Activated T-cell treated with anti-CD3 and anti-CD28 coated beads for 48 hours (primary cell): ENCODE results near the gene PUS1.

ENCODE experiments used
- DNase-seq: peaks from one replicate; pipeline ENCODE4 v3.0.0-alpha.2; 2020; ENCODE audit warnings: low read depth

The PUS1 gene

DNA sequence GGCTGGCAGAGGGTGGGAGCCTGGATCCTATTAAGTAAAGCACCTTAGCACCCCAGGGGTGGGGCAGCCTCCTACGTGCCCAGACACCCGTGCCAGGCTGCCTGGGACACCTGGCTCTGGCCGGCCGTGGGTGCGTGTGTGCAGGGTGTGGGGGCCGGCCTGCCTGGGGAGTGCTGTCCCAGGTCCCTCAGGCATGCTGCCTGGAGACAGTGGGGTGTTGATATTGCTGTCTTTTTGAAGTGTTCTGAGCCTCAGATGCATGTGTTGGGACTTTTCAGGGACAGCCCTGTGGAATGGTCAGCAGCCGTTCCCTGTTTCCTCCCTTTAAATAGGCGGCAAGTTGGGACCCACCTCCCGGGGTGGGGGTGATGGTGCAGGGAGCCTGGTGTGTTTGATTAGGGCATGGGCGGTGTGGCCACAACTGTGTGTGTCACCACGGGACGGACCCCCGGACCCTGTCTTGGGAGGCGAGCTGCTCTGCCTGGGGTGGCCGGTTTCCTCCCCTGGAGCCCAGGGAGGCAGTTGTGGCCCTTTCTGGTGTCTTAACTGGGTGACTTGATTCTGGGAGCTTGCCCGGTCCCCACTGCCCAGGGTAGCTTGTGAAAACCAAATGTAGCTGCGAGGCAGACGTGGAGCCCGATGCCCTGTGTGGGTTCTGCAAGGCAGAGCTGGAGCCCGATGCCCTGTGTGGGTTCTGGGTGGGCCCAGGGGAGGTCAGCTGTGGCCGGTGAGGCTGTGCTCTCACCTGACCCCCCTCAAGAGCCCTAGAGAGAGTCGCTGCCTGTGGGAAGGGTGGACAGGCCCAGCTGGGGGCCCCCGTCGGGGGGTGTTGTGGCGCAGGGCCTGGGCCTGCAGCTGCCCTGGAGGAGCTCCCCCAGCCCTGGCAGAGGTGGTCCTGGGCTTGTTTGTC is 26.5 kb upstream of the PUS1 start:
- no peak for DNase-seq

DNA sequence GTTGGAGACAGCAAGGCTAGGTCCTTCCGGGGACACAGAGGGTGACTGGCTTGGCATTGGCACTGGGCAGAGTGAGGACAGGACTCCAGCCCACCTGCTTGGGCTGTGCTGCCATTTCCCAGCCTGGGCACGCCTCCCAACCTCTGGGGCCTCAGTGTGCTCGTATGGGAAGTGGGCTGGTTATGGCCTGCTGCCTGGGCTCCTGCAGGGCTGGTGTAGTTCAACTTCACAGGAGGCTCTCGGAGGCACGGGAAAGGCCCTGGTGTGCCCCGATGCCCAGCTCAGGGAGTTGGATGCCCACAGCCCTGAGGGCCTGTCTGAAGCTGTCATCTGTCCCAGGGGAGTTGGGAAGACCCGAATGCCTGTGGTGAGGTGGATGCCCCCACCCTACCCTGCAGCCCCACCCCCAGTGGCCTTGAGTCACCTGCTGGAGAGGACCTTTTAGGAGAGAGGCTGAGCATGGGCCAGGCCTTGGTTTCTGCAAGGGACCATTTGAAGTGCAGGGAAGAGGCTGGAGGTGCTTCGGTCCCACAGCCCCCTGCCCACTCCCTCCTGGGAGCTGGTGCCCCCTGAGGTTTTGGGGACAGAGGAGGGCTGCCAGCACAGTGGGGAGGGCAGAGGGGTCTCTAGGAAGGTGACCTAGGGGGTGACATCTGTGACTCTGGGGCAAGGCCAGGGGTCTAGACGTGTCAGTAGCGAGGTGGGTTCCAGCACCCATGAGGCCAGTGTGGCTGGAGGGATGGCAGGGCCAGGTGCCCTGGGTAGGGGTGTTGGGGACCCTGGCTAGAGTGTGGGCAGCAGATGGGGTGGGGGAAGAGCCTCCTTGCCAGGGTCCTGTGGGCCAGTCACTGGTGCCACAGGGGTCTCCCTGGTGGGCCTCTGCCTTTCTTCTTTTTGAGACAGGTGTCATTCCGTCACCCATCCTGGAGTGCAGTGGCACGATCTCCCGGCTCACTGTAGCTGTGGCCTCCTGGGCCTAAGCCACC is 25.5 kb upstream of the PUS1 start:
- no peak for DNase-seq

GRCh38 chr12:131904346-131904745 is 24.7 kb upstream of the PUS1 start:
- no peak for DNase-seq

- DNase-seq, result no peak
Observed at GRCh38 chr12:131905081-131905629, 23.9 kb upstream of the PUS1 start.

DNA sequence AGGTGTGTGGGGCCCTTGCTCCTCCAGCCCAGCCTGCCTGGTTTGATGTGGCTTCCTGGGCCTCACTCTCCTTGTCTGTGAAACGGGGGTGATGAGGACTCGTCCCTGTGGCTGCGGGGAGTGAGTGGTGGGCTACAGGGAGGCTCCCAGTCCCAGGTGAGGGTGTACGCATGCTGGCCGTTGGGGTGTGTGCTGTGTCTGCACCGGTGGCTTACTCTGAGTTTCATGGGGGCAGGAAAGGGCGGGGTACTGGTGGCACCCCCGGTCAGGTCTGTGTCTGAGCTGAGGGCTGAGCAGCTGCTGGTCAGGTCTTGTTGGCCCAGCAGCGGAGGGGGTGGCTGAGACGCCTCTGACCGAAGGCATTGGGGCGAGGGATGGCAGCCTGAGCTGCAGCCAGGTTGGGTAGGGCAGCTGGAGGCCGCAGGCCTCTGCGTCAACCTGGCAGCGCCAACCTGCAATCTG is 23.4 kb upstream of the PUS1 start:
- DNase-seq, result no peak

DNA sequence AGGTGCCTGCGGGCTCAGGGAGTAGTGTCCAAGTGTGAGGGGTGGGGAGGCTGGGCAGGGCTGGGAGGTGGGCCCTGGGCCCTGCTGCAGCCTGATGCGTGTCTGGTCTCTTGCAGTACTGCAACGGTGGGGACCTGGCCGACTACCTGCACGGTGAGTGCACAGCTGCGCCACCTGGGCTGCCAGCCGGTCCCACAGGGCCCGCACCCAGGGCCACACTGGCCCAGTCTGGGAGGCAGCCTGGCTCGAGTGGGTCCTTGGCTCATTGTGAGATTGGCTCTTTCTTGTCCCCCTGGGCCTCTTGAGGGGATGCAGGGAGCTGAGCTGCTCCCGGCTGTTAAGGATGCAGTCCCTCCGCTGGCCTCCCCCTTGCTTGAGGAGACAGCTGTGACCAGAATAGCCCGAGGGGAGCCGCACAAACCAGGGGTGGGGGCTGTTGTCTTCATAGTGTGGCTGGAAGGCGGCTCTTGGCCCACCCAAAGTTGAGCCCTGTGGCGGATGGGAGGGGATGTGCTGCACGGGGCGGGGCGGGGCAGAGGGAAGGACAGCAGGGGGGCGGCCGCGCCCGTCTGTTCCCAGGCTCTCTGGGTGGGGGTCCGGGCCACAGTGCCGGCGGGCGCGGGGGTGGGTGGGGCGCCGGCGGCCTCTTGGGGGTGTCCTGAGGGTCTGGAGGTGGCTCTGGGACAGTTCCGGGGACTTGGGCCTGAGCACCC is 21.5 kb upstream of the PUS1 start:
- no peak for DNase-seq

- no peak for DNase-seq
Observed at GRCh38 chr12:131908092-131909080, 20.7 kb upstream of the PUS1 start.

GRCh38 chr12:131909081-131909751 is 19.9 kb upstream of the PUS1 start:
- no peak for DNase-seq

DNA sequence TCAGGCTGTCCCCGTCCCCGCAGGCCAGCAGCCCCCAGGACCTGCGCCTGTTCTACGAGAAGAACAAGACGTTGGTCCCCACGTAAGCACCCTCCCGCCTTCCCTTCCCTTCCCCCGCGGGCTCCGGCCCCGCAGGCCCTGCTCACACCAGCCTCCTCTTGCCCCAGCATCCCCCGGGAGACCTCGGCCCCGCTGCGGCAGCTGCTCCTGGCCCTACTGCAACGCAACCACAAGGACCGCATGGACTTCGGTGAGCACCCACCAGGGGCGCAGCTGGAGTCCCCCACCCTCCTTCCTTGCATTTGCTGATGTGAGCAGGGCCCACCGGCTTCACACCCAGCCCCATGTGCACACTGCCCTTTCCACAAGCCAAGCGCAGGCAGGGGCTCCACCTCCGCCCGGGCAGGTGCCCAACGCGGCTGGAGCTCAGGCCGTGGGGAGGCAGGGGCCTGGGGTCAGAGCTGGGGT is 19.3 kb upstream of the PUS1 start:
- no peak for DNase-seq

- no peak for DNase-seq
Observed at GRCh38 chr12:131910302-131911027, 18.6 kb upstream of the PUS1 start.

DNA sequence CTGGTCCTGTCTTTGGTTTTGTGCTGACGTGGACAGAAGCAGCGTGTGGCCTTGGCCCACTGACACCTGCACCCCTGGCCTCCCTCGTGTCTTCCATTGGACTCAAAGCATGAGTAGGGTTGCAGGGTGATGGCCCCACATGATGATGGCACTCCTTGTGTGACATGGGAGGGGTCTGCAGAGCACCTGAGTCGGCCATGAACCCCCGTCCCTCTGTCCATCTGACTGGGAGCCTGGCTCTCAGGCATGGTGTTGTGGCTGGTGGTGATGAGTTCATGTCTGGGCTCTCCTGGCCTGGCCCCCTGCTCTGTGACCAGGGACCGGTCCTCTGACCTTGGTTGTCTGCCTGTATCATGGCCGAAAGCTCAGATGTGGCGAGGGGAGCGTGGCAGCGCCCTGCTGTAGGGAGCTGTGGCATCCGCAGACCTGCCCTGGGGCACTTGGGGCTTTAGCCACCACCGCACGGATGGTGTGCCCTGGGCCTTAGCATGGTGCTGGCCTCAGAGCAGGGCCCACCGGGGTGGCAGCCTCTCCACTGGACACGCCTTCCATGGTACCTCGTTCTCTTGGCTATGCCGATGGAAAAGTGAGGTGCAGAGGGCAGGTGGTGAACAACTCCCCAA is 17.9 kb upstream of the PUS1 start:
- DNase-seq, result no peak

DNA sequence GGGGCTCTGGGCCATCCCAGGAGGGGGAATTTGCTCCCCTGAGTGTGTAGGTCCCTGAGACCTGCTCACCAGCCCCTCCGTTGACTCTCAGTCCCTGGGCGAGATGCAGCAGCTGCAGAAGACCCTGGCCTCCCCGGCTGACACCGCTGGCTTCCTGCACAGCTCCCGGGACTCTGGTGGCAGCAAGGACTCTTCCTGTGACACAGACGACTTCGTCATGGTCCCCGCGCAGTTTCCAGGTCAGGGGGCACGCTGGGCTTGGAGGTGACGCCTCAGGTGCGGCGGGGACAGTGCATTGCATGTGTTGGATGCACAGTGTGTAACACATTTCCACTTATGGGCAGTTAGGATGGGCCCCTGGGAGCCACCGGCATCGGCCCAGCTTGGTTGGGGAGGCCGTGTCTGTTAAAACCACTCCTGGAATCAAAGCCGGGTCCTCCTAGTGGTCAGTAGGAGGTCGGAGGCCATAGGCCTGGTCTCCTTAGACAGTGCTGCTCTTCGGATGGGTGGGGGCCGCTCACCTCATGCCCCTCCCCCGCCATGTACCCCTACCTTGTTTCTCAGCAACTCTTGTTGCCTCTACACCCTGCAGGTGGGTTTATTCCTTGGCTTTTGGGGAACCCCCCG is 17.1 kb upstream of the PUS1 start:
- no peak for DNase-seq

- no peak for DNase-seq
Observed at GRCh38 chr12:131912518-131913274, 16.4 kb upstream of the PUS1 start.

DNA sequence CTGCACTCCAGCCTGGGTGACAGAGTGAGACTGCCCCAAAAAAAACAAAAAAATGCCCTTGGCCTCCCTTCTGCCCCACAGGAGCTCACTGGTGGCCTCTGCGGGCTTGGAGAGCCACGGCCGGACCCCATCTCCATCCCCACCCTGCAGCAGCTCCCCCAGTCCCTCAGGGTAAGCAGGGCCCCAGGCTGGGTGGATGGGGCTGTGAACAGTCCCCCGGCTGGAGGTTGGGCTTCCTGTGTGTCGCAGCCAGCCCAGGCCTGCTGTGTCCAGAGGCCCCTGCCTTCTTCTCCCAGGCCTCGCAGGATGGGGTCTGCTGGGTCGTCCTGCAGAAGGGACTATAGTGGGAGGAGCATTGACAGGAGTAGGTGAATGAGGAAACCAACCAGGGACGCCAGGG is 15.4 kb upstream of the PUS1 start:
- no peak for DNase-seq

GRCh38 chr12:131914179-131914702 is 14.8 kb upstream of the PUS1 start:
- no peak for DNase-seq

- no peak for DNase-seq
Observed at GRCh38 chr12:131915000-131915689, 13.9 kb upstream of the PUS1 start.

GRCh38 chr12:131915823-131916222 is 13.3 kb upstream of the PUS1 start:
- no peak for DNase-seq
